GM13977 (cell line): ENCODE data around the gene KCNJ1.

ENCODE experiments used
- DNase-seq: peaks from one replicate; pipeline ENCODE4 v3.0.0; 2012; ENCODE audit warnings: low spot score
- CTCF ChIP-seq: IDR thresholded peaks from 2 replicates; pipeline ENCODE4 v1.5.1; 2012; ENCODE audit warnings: mild to moderate bottlenecking, control low read depth; ENCODE audit not compliant: insufficient read depth; ENCODE audit errors: extremely low read depth, missing control alignments
- in situ Hi-C: fragments of 300-500 bp; cut with MboI; formaldehyde crosslinking; loops from one replicate; pipeline ENCODE4 v1.12.0; 2022; ENCODE audit warnings: low sequenced_read_pairs, low pct_unique_long_range_greater_than_20kb, mixed read lengths, inconsistent platforms; ENCODE audit not compliant: unreplicated experiment

Gene KCNJ1

GRCh38 chr11:128867277-128867676 lies at the start of gene KCNJ1:
KCNJ1 (minus strand) TSS chr11:128867296; CDS start chr11:128840243, 27,053 bp downstream.
- in situ Hi-C loops = no loop called here
- no peak for TF ChIP-seq CTCF
- DNase-seq = no peak

- in situ Hi-C loops = no loop called here
- no peak for DNase-seq
- no peak for TF ChIP-seq CTCF
Observed at GRCh38 chr11:128916681-128917080, 49.6 kb upstream of the KCNJ1 start.

- in situ Hi-C loops = no loop called here
- TF ChIP-seq CTCF = no peak
- no peak for DNase-seq
Observed at GRCh38 chr11:128916037-128916572, 49.0 kb upstream of the KCNJ1 start.

- TF ChIP-seq CTCF = no peak
- no peak for DNase-seq
- in situ Hi-C loops = no loop called here
Observed at GRCh38 chr11:128915149-128915521, 48.0 kb upstream of the KCNJ1 start.

GRCh38 chr11:128914216-128915148 lies 47.4 kb upstream of the KCNJ1 start:
- in situ Hi-C loops = no loop called here
- no peak for DNase-seq
- TF ChIP-seq CTCF = no peak

GRCh38 chr11:128913806-128914205 lies 46.7 kb upstream of the KCNJ1 start:
- no peak for DNase-seq
- in situ Hi-C loops = no loop called here
- TF ChIP-seq CTCF = no peak
